ENCODE results near the gene PAK1. TPM values are rescaled to one million over a fixed set of nuclear protein-coding genes. Genes with fewer than 3 reads are reported as not detected.

Gene PAK1
- total and polyA plus RNA-seq, 5 experiments from 2014 or later = 17.2 to 28.9 (median 24.2) TPM

Other genes starting within 250 kb of the PAK1 start
- gene GDPD4, start 172.4 kb downstream of the PAK1 start, total RNA-seq = not detected
- not detected for gene GDPD4, start 172.4 kb downstream of the PAK1 start, polyA plus RNA-seq
- gene AQP11, start 115.9 kb upstream of the PAK1 start, total RNA-seq = 1 to 10 TPM; 1.1 to 1.2 TPM
- gene AQP11, start 115.9 kb upstream of the PAK1 start, polyA plus RNA-seq = 1 to 10 TPM in 1 of 3 donors, under 1 TPM in 2; 0.92 to 1.4 (median 0.97) TPM
- gene CLNS1A, start 163.7 kb upstream of the PAK1 start, total RNA-seq = 100 to 1,000 TPM; 141 to 151 TPM
- 100 to 1,000 TPM; 127 to 140 (median 134) TPM for gene CLNS1A, start 163.7 kb upstream of the PAK1 start, polyA plus RNA-seq